Activated CD8-positive, alpha-beta T cell treated with anti-CD3 and anti-CD28 coated beads for 36 hours (primary cell): ENCODE results near the gene PLCB3. TPM values are rescaled to one million over a fixed set of nuclear protein-coding genes. Genes with fewer than 3 reads are reported as not detected.

Source experiments
- ATAC-seq: fragments of 200-7000 bp; cut with Tn5 transposase; one replicate; pipeline ENCODE4 v1.10.0; 2021; ENCODE audit warnings: mild to moderate bottlenecking, moderate library complexity
- CTCF ChIA-PET: fragments of 350-600 bp; sonication (Branson Sonifier 250); formaldehyde crosslinking; loops from one replicate; lab custom pipeline; 2021; ENCODE audit warnings: antibody characterized with exemption; lab: Charles Lee
- POLR2A ChIA-PET: fragments of 350-600 bp; sonication (Branson Sonifier 250); formaldehyde crosslinking; loops from one replicate; lab custom pipeline; 2021; ENCODE audit warnings: antibody characterized with exemption; lab: Charles Lee
- DNase-seq: peaks from one replicate; pipeline ENCODE4 v3.0.0-alpha.2; 2020
- H3K27ac Mint-ChIP-seq: one replicate; pipeline ENCODE4 v1.8.0; 2021; ENCODE audit warnings: mild to moderate bottlenecking, mixed read lengths
- H3K27me3 Mint-ChIP-seq: one replicate; pipeline ENCODE4 v1.8.0; 2021; ENCODE audit warnings: mixed read lengths
- H3K36me3 Mint-ChIP-seq: one replicate; pipeline ENCODE4 v1.8.0; 2021; ENCODE audit warnings: low read depth, mixed read lengths
- H3K4me1 Mint-ChIP-seq: one replicate; pipeline ENCODE4 v1.8.0; 2021; ENCODE audit warnings: low read depth, mixed read lengths
- H3K4me3 Mint-ChIP-seq: one replicate; pipeline ENCODE4 v1.8.0; 2021; ENCODE audit warnings: mild to moderate bottlenecking, moderate library complexity, mixed read lengths
- H3K9me3 Mint-ChIP-seq: one replicate; pipeline ENCODE4 v1.8.0; 2021; ENCODE audit warnings: mixed read lengths
- CTCF ChIP-seq: fragments of 200-600 bp; IDR thresholded peaks from one replicate; pipeline ENCODE4 v1.8.0; 2022; ENCODE audit warnings: antibody characterized with exemption, mild to moderate bottlenecking
- intact Hi-C: fragments of 100-400 bp; cut with micrococcal nuclease; formaldehyde crosslinking; loops from one replicate; pipeline ENCODE4 v1.10.0; 2022
- total RNA-seq, 2 experiments: library from RNA; stranded (reverse); gene quantifications; one replicate each; pipeline ENCODE4 v1.2.3, GENCODE V29; 2021

PLCB3 gene
- total RNA-seq, 2 experiments from 2014 or later: 8.7 to 9.6 TPM

- intact Hi-C loops: loop anchor here (10.0 kb wide), 1 partner anchor 58 kb away; the partner anchor contains the start of genes CATSPERZ and ESRRA
- H3K9me3 Mint-ChIP-seq: no peaks in the 10 kb centered on the region
- peaks cover 33% of the 10 kb centered on the region for H3K4me1 Mint-ChIP-seq
- peak within 1 kb of the TSS; percentile 94 for H3K4me3 Mint-ChIP-seq
- DNase-seq (peak; percentile 89), ATAC-seq (peak; percentile 55)
- POLR2A ChIA-PET: interaction anchor here (1.2 to 10.0 kb wide), 7 partner anchors 8 to 58 kb away, joined by 4 to 132 read pairs (median 4); partner anchors contain the start of genes BAD and FERMT3
- peak within 1 kb of the TSS; percentile 93 for H3K27ac Mint-ChIP-seq
- CTCF ChIA-PET: interaction anchor here (0.9 to 4.6 kb wide), 6 partner anchors 13 to 70 kb away, joined by 3 to 35 read pairs (median 6); partner anchors contain the start of genes CATSPERZ, FERMT3, PRDX5 and TRMT112
- no peak for TF ChIP-seq CTCF
- H3K36me3 Mint-ChIP-seq: peaks cover 28% of the 10 kb centered on the region
- H3K27me3 Mint-ChIP-seq: no peaks in the 10 kb centered on the region
These were observed 4.2 kb upstream of the PLCB3 start, which contains the start of gene PPP1R14B for GRCh38 chr11:64246871-64247728. Gene PPP1R14B (minus strand): TSS chr11:64246943. CDS start chr11:64246673, 270 bp downstream.

- Mint-ChIP-seq H3K27me3 (no peaks in the 10 kb centered on the region), H3K4me3 (peak overlapping the region; percentile 62), H3K9me3 (no peaks in the 10 kb centered on the region), H3K36me3 (peaks cover 22% of the 10 kb centered on the region), H3K27ac (no peak overlapping the region), H3K4me1 (peaks cover 29% of the 10 kb centered on the region)
- ATAC-seq (no peak), DNase-seq (no peak)
- POLR2A ChIA-PET: interaction anchor here (1.1 to 10.0 kb wide), 6 partner anchors 16 to 57 kb away, joined by 4 to 132 read pairs (median 4); partner anchors contain the start of genes BAD and FERMT3
- no peak for TF ChIP-seq CTCF
- CTCF ChIA-PET: interaction anchor here (1.1 to 5.3 kb wide), 4 partner anchors 22 to 56 kb away, joined by 4 to 35 read pairs (median 7); partner anchors contain the start of genes CATSPERZ, NUDT22 and TRPT1
- intact Hi-C loops: loop anchor here (10.0 kb wide), 1 partner anchor 57 kb away; the partner anchor contains the start of genes CATSPERZ and ESRRA
These were observed 3.4 kb upstream of the PLCB3 start for GRCh38 chr11:64247729-64248531.

GRCh38 chr11:64248578-64248977 is 2.8 kb upstream of the PLCB3 start:
- intact Hi-C loops: loop anchor here (10.0 kb wide), 1 partner anchor 56 kb away; the partner anchor contains the start of genes CATSPERZ and ESRRA
- no peak for TF ChIP-seq CTCF
- no peak overlapping the region for H3K27ac Mint-ChIP-seq
- H3K36me3 Mint-ChIP-seq: peaks cover 15% of the 10 kb centered on the region
- H3K4me1 Mint-ChIP-seq: peaks cover 23% of the 10 kb centered on the region
- CTCF ChIA-PET: interaction anchor here (1.1 to 5.3 kb wide), 3 partner anchors 22 to 55 kb away, joined by 4 to 35 read pairs (median 8); partner anchors contain the start of genes CATSPERZ, NUDT22 and TRPT1
- DNase-seq (no peak), ATAC-seq (no peak)
- no peaks in the 10 kb centered on the region for H3K27me3 Mint-ChIP-seq
- H3K4me3 Mint-ChIP-seq: peak overlapping the region; percentile 3
- POLR2A ChIA-PET: interaction anchor here (0.8 to 10.0 kb wide), 4 partner anchors 17 to 55 kb away, joined by 4 to 132 read pairs (median 4); partner anchors contain the start of gene FERMT3
- H3K9me3 Mint-ChIP-seq: no peaks in the 10 kb centered on the region

- CTCF ChIA-PET: interaction anchor here (0.9 to 5.3 kb wide), 6 partner anchors 23 to 55 kb away, joined by 3 to 42 read pairs (median 6); partner anchors contain the start of genes CATSPERZ, FERMT3, NUDT22 and TRPT1
- no peak for TF ChIP-seq CTCF
- H3K4me3 Mint-ChIP-seq: peak overlapping the region; percentile 3
- DNase-seq (no peak), ATAC-seq (no peak)
- H3K36me3 Mint-ChIP-seq: peaks cover 12% of the 10 kb centered on the region
- H3K4me1 Mint-ChIP-seq: peaks cover 20% of the 10 kb centered on the region
- H3K27ac Mint-ChIP-seq: no peak overlapping the region
- H3K27me3 Mint-ChIP-seq: no peaks in the 10 kb centered on the region
- H3K9me3 Mint-ChIP-seq: no peaks in the 10 kb centered on the region
- intact Hi-C loops: loop anchor here (10.0 kb wide), 1 partner anchor 56 kb away; the partner anchor contains the start of genes CATSPERZ and ESRRA
- POLR2A ChIA-PET: interaction anchor here (0.8 to 10.0 kb wide), 6 partner anchors 14 to 56 kb away, joined by 4 to 132 read pairs (median 4); partner anchors contain the start of gene FERMT3
These were observed 2.3 kb upstream of the PLCB3 start for GRCh38 chr11:64249038-64249437.
